Mesenteric fat pad (tissue), 1 donor: Measurements from ENCODE around the gene HMGA1. TPM values are rescaled to one million over a fixed set of nuclear protein-coding genes. Genes with fewer than 3 reads are reported as not detected.

Experiments used
- DNase-seq: peaks from one replicate; pipeline ENCODE4 v3.0.0-alpha.2; 2020; ENCODE audit warnings: low spot score
- long read RNA-seq: library from polyadenylated mRNA; unstranded; transcript quantifications from one replicate; pipeline ENCODE4 v2.0.0, GENCODE V29; 2020
- total RNA-seq: library from RNA; stranded (reverse); fragmentation: NEBNext Ultra II Directional; extraction: Animal tissue kit (Norgen Biotek cat#: 25700); gene quantifications from one replicate; pipeline ENCODE4 v1.2.1, GENCODE V29; 2021
- donor health status: DM: yes; HTN: yes; CAD: no.

The HMGA1 gene
- total RNA-seq = 32.3 TPM
- long read RNA-seq, partial matches to known transcripts = 3 of 11 reads
- long read RNA-seq, other reads (novel, unspliced or antisense) = 4 of 11 reads

- DNase-seq = no peak
Measured at GRCh38 chr6:34236443-34237315, at the start of gene HMGA1. TSS of gene HMGA1 (plus strand) at chr6:34236873. CDS start at chr6:34240781, 3,908 bp downstream.

GRCh38 chr6:34189806-34190503 lies 46.7 kb upstream of the HMGA1 start:
- peak; percentile 77 for DNase-seq

GRCh38 chr6:34190504-34191122 lies 46.1 kb upstream of the HMGA1 start:
- peak; percentile 64 for DNase-seq

DNA sequence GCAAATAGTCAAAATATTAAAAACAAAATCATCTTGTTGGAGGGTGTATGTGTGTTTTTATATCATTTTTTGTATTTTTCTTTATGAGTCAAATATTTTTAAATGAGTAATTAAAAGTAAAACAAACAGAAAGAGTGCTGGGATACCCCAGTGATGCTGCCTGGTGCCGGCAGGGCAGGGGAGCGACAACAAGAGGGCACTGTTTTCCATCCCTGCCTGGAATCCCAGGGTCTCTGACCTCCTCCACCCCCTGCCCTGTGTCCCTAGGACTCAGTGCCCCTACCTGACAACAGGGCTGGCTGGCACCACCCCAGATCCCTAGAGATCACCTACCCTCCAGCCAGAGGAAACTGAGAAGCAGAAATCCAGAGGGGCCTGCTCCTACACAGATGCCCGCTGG lies 41.9 kb upstream of the HMGA1 start:
- DNase-seq = no peak

DNA sequence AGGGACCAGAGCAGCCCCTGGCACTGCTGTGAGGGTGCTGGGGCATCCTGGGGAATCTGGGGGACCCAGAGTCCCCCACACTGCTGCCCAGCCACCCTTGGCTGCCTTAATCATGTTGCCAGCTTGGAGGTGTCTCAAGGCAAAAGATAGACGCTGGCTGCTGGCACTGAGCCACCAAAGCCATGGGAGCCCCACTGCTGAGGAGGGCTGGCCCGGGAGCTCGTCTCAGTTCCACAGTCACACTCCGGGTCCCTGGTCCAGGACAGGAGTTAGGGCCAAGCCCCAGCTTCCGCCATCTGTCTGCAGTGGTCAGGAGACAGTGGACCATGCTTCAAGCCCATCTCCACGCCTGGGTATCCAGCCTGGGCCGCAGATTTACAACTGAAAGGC lies 41.0 kb upstream of the HMGA1 start:
- DNase-seq = no peak

GRCh38 chr6:34196116-34196832 lies 40.4 kb upstream of the HMGA1 start:
- peak; percentile 98 for DNase-seq

DNA sequence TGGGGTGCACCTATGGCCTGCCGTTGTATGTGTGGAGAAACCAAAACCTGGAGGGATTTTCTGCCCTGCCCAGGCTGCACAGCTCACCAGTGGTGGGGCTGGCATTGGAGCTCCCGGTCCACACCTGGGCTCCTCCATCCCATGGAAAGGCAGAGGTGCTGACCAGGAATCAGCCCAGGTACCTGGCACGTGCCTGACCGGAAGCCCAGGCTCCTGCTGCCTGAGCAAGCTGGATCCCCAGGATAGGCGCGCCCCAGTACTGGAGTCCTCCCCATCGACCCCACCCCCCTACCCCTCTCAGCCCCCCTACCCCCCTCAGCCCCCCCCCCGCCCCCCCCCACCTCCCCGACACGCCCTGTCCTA lies 39.9 kb upstream of the HMGA1 start:
- DNase-seq = no peak

- DNase-seq = no peak
Measured at GRCh38 chr6:34200340-34200971, 36.2 kb upstream of the HMGA1 start.

DNA sequence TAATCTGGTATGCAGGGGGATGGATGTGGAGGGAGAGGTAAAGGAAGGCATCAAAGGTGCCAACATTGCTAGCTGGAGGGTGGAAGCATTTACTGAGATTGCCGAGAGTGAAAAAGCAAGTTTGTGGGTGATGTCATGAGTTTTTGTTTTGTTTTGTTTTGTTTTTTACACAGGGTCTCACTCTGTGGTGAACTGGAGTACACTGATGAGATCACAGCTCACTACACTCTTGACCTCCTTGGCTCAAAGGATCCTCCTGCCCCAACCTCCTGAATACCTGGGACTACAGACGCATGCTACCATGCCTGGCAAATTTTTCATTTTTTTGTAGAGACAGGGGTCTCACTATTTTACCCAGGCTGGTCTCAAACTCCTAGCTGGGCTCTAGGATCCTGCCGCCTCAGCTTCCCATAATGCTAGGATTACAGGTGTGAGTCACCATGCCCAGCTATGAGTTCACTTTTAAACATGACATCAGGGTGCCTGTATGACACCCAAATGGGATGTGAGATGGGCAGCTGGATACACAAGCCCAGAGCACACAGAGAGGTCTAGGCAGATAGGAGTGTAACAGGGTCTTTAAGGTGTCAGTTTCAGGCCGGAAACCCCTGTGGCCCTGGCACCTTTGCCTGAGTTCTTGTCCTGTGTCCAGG lies 35.1 kb upstream of the HMGA1 start:
- no peak for DNase-seq

DNA sequence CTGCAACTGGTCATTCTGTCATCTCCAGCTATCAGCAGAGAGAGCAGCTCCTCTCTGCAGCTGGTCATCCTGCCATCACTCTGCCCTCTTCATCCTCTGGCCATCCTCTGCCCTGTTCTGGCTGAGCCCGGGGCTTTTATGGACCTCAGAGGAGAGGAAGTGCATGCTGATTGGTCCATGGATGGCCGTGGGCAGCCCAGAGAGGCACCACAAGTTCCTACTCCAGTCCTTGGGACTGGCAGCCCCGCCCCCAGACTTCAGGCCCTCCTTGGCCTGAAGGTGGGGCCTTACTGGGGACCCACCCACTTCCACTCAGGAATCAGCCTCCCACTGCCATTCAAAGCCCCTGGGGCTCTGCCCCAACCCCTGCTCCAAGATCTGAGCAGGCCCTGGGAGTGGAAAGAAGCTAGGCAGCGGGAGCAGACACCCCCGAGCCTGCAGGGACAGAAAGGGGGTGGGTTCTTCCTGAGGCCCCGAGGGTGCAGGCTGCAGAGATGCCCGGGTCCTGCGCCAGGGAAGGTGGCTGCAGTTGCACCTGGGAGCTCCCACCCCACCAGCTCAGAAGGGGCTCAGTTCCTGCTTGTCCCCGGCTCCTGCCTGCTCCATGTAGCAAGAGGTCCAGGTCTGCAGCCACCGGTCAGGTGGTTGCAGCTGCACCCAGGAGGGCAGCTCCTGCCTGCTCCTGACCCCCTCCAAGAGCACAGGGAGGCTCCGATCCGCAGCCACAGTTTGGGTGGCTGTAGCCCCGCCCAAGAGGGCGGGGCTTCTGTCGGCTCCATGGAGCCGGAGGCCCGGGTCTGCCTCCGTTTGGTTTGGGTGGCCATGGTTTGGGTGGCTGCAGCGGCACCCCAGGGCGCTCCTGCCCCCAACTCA lies 34.1 kb upstream of the HMGA1 start:
- DNase-seq = no peak

DNA sequence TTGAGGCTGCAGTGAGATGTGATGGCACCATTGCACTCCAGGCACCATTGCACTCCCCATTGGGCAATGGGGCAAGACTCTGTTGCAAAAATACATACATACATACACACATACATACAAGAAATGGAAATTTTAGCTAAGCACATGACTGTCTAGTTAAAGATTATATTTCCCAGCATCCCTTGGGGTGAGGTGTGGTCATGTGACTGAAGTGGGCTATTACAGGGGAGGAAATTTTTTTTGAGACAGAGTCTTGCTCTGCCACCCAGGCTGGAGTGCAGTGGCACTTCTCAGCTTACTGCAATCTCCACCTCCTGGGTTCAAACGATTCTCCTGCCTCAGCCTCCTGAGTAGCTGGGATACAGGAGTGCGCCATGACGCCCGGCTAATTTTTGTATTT lies 32.0 kb upstream of the HMGA1 start:
- DNase-seq = no peak

- no peak for DNase-seq
Measured at GRCh38 chr6:34205466-34205865, 31.2 kb upstream of the HMGA1 start.

GRCh38 chr6:34205916-34206315 lies 30.8 kb upstream of the HMGA1 start:
- DNase-seq = no peak

GRCh38 chr6:34206726-34207125 lies 29.9 kb upstream of the HMGA1 start:
- no peak for DNase-seq

DNA sequence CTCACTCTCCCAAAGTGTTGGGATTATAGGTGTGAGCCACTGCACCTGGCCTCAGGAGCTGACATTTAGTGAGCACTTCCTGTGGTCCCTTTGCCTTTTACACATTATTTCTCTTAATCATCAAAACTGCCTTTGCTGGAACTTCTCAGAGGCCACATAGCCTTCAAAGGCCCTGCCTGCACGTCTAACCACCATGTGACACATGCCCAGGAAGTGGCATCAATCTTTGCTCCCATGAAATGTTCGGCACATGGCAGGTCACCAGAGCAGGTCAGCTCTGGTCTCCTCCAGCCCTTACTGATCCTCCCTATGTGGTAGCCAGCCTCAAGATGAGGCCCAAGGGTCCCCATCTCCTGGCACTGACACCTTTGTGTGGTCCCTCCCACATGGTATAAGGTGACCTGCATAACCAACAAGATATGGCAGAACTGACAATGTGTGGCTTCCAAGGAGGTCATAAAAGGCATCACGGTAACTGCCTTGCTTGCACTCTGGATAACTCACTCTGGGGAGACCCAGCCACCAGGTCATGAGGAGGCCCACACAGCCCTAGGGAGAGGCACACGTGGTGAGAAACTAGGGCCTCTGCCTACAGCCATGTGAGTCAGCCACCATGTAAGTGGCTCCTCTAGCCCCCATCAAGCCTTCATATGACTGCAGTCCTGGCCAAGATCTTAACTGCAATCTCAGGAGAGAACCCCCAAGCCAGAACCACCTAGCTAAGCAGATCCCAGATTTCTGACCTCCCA lies 28.8 kb upstream of the HMGA1 start:
- DNase-seq = no peak

DNA sequence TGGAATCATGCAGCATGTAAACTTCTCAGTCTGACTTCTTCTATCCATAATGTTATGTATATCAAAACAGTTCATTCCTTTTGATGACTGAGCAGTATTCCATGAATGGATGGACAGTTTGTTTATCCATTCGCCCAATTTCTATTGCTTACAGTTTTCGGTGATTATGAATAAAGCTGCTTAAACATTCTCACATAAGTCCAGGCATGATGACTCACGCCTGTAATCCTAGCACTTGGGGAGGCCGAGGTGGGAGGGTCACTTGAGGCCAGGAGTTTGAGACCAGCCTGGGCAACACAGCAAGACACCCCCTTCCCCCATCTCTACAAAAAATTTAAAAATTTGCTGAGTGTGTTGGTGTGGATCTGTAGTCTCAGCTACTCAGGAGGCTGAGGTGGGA lies 22.9 kb upstream of the HMGA1 start:
- no peak for DNase-seq

DNA sequence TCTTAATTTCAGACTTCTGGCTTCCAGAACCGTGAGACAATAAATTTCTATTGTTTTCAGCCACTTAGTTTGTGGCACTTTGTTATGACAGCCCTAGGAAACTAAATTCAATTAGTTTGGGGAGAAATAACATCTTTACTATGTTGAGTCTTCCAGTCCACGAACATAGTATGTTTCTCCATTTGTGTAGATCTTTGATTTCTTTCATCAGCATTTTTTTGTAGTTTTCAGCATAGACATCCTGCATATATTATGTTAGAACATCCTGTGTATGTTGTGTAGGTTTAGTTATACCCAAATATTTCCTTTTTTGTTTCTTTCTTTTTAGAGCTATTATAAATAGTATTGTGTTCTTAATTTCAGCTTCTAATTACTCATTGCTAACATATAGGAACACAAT lies 18.0 kb upstream of the HMGA1 start:
- no peak for DNase-seq

GRCh38 chr6:34223381-34223955 lies 13.2 kb upstream of the HMGA1 start:
- DNase-seq = no peak
